Panc1 (cell line): ENCODE measurements around the gene FGF14. TPM values are rescaled to one million over a fixed set of nuclear protein-coding genes. Genes with fewer than 3 reads are reported as not detected.

Experiments used
- ATAC-seq: fragments of 200-7000 bp; cut with Tn5 transposase; 2 replicates; pipeline ENCODE4 v1.9.1; 2020; ENCODE audit warnings: mild to moderate bottlenecking, moderate library complexity
- BruUV-seq: library from RNA; stranded (reverse); fragments of 400-500 nt; replicated peaks from 2 replicates; lab custom pipeline; 2021; lab: Mats Ljungman, UMichigan
- CTCF ChIA-PET: fragments of 300-600 bp; sonication (Branson Sonifier 250); formaldehyde crosslinking; loops from one replicate; lab custom pipeline; 2022; ENCODE audit warnings: antibody characterized with exemption; lab: Charles Lee
- POLR2A ChIA-PET: fragments of 300-600 bp; sonication (Branson Sonifier 250); formaldehyde crosslinking; loops from one replicate; lab custom pipeline; 2022; ENCODE audit warnings: antibody characterized with exemption; lab: Charles Lee
- DNase-seq: peaks from one replicate; pipeline ENCODE4 v3.0.0-alpha.2; 2010; ENCODE audit warnings: low read depth, low spot score
- H3K27ac ChIP-seq: 2 replicates; pipeline ENCODE4 v1.5.1; 2011; ENCODE audit warnings: mild to moderate bottlenecking, low read length, inconsistent platforms
- H3K27me3 ChIP-seq: fragments of 200-500 bp; sonication (Bioruptor generic); 2 replicates; pipeline ENCODE4 v1.6.0; 2014; ENCODE audit warnings: low read length, inconsistent platforms; ENCODE audit not compliant: control insufficient read depth, insufficient read depth
- H3K36me3 ChIP-seq: fragments of 200-500 bp; sonication (Bioruptor generic); 2 replicates; pipeline ENCODE4 v1.5.1; 2014; ENCODE audit warnings: inconsistent platforms, mild to moderate bottlenecking, low read length, moderate library complexity; ENCODE audit not compliant: control insufficient read depth, insufficient read depth
- H3K4me1 ChIP-seq: 2 replicates; pipeline ENCODE4 v1.5.1; 2011; ENCODE audit warnings: inconsistent platforms, mild to moderate bottlenecking, low read length, moderate library complexity; ENCODE audit not compliant: control insufficient read depth, insufficient read depth
- H3K4me3 ChIP-seq, 2 experiments: 2 replicates each; pipeline ENCODE4 v1.5.1; 2011 to 2012; ENCODE audit warnings: low read depth in 2 of 2, low read length in 2 of 2, mild to moderate bottlenecking in 2 of 2, inconsistent platforms in 1 of 2, moderate library complexity in 1 of 2
- H3K9me3 ChIP-seq: fragments of 200-500 bp; sonication (Bioruptor generic); 2 replicates; pipeline ENCODE4 v1.5.1; 2014; ENCODE audit warnings: low read depth, mild to moderate bottlenecking, inconsistent platforms, low read length, moderate library complexity; ENCODE audit not compliant: control insufficient read depth, insufficient read depth
- POLR2AphosphoS5 ChIP-seq: IDR thresholded peaks from 2 replicates; pipeline ENCODE4 v1.6.1; 2012; ENCODE audit warnings: mild to moderate bottlenecking, low read depth, low read length, moderate library complexity
- SIN3A ChIP-seq: IDR thresholded peaks from 2 replicates; pipeline ENCODE4 v1.6.1; 2012; ENCODE audit warnings: low read depth, mild to moderate bottlenecking, low read length, moderate library complexity, borderline replicate concordance; ENCODE audit not compliant: insufficient read depth
- TCF7L2 ChIP-seq: IDR thresholded peaks from 2 replicates; pipeline ENCODE4 v1.6.1; 2011; ENCODE audit warnings: mild to moderate bottlenecking, low read depth, low read length, inconsistent platforms
- in situ Hi-C: cut with HindIII; loops from 2 replicates; pipeline ENCODE4 v1.10.0; 2016; ENCODE audit warnings: low sequenced_read_pairs, low pct_unique_long_range_greater_than_20kb
- intact Hi-C: fragments of 100-400 bp; cut with micrococcal nuclease; formaldehyde crosslinking; loops from one replicate; pipeline ENCODE4 v1.10.0; 2022; ENCODE audit not compliant: unreplicated experiment
- total RNA-seq: library from RNA; stranded (reverse); gene quantifications from one replicate; pipeline ENCODE4 v1.2.1, GENCODE V29; 2021; ENCODE audit not compliant: unreplicated experiment
- TF ChIP-seq, protein P1 (sequence below), 2 experiments: IDR thresholded peaks; 2 replicates each; pipeline ENCODE4 v1.6.1; 2011 to 2012; ENCODE audit warnings: low read depth in 2 of 2, control low read depth in 1 of 2, low read length in 1 of 2, mild to moderate bottlenecking in 1 of 2, moderate library complexity in 1 of 2; ENCODE audit not compliant: insufficient read depth in 1 of 2
- TF ChIP-seq, protein P2 (sequence below): fragments of 450-650 bp; IDR thresholded peaks from 2 replicates; pipeline ENCODE4 v1.5.1; 2017; ENCODE audit warnings: mild to moderate bottlenecking

Gene FGF14
- total RNA-seq, 1 experiment from 2014 or later = 0.03 TPM

DNA sequence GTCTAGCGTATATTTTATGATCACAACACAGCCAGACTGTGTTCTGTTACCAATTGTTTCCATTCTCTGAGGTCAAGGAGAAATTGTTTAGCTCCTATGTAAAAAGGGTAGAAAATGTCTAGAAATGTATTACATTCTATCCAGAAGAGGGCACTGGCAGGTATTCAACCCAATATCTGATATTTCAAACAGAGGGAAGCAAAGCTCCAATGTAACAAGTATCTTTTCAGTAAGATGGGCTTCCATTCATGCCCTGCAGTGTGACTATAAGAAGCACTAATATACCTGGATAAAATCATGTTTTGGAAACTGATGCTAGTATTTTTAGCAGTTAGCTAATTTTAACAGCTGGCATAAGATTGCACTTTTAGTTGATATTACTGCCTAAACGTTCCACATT, 312.7 kb downstream of the FGF14 start:
- DNase-seq (no peak), ATAC-seq (no peak)
- in situ Hi-C loops (no loop called here), intact Hi-C loops (no loop called here)
- CTCF ChIA-PET = no interaction called here
- Histone ChIP-seq H3K27me3 (no peaks in the 10 kb centered on the region), H3K4me3 (no peak overlapping the region), H3K9me3 (no peaks in the 10 kb centered on the region), H3K27ac (no peak overlapping the region), H3K36me3 (no peaks in the 10 kb centered on the region), H3K4me1 (no peaks in the 10 kb centered on the region)
- TF ChIP-seq POLR2AphosphoS5 (no peak), TCF7L2 (no peak), SIN3A (no peak)
- TF ChIP-seq, protein P1, sequence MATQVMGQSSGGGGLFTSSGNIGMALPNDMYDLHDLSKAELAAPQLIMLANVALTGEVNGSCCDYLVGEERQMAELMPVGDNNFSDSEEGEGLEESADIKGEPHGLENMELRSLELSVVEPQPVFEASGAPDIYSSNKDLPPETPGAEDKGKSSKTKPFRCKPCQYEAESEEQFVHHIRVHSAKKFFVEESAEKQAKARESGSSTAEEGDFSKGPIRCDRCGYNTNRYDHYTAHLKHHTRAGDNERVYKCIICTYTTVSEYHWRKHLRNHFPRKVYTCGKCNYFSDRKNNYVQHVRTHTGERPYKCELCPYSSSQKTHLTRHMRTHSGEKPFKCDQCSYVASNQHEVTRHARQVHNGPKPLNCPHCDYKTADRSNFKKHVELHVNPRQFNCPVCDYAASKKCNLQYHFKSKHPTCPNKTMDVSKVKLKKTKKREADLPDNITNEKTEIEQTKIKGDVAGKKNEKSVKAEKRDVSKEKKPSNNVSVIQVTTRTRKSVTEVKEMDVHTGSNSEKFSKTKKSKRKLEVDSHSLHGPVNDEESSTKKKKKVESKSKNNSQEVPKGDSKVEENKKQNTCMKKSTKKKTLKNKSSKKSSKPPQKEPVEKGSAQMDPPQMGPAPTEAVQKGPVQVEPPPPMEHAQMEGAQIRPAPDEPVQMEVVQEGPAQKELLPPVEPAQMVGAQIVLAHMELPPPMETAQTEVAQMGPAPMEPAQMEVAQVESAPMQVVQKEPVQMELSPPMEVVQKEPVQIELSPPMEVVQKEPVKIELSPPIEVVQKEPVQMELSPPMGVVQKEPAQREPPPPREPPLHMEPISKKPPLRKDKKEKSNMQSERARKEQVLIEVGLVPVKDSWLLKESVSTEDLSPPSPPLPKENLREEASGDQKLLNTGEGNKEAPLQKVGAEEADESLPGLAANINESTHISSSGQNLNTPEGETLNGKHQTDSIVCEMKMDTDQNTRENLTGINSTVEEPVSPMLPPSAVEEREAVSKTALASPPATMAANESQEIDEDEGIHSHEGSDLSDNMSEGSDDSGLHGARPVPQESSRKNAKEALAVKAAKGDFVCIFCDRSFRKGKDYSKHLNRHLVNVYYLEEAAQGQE (IDR thresholded peaks at IDR 0.05; ENCODE audit: insufficient read depth in 1 of 2, low read depth in 2 of 2, low read length in 1 of 2) = no peak
- TF ChIP-seq, protein P2, sequence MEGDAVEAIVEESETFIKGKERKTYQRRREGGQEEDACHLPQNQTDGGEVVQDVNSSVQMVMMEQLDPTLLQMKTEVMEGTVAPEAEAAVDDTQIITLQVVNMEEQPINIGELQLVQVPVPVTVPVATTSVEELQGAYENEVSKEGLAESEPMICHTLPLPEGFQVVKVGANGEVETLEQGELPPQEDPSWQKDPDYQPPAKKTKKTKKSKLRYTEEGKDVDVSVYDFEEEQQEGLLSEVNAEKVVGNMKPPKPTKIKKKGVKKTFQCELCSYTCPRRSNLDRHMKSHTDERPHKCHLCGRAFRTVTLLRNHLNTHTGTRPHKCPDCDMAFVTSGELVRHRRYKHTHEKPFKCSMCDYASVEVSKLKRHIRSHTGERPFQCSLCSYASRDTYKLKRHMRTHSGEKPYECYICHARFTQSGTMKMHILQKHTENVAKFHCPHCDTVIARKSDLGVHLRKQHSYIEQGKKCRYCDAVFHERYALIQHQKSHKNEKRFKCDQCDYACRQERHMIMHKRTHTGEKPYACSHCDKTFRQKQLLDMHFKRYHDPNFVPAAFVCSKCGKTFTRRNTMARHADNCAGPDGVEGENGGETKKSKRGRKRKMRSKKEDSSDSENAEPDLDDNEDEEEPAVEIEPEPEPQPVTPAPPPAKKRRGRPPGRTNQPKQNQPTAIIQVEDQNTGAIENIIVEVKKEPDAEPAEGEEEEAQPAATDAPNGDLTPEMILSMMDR = no peak; the same call in 1 of the 2 replicates
- BruUV-seq = no TSS peak
- POLR2A ChIA-PET = no interaction called here

DNA sequence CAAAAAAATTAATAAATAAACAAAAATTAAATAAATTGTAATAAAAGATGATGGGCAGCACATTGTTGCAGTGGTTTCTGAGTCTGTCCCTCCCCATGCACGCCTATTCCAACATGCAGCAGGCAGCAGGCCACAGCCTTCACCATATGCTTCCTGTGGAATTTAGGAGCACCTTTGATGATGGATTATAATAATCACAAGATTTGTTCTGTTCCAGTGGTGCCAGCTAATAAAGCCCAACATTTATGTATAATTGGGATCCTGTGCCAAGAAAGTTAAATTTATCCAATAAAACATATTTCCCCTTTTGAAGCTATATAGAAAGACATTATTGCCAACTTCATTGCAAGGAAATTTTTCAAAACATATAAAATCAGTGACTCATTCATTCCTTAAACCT, 328.6 kb downstream of the FGF14 start:
- POLR2A ChIA-PET = no interaction called here
- Histone ChIP-seq H3K36me3 (no peaks in the 10 kb centered on the region), H3K27me3 (no peaks in the 10 kb centered on the region), H3K4me3 (no peak overlapping the region), H3K4me1 (no peaks in the 10 kb centered on the region), H3K9me3 (no peaks in the 10 kb centered on the region), H3K27ac (no peak overlapping the region)
- ATAC-seq (no peak), DNase-seq (no peak)
- TF ChIP-seq TCF7L2 (no peak), SIN3A (no peak), POLR2AphosphoS5 (no peak)
- TF ChIP-seq, protein P1 (IDR thresholded peaks at IDR 0.05; ENCODE audit: insufficient read depth in 1 of 2, low read depth in 2 of 2, low read length in 1 of 2) = no peak
- TF ChIP-seq, protein P2 = no peak
- intact Hi-C loops = no loop called here
- BruUV-seq = no TSS peak
- in situ Hi-C loops = no loop called here
- CTCF ChIA-PET = no interaction called here
